SK-N-SH treated with all-trans-retinoic acid at 6 μM for 48 hours (cell line): Measurements from ENCODE around the gene STRADB.

ENCODE experiments used
- ARNTL ChIP-seq: fragments of 450-650 bp; formaldehyde crosslinking; IDR thresholded peaks from 2 replicates; pipeline ENCODE4 v1.5.0; 2020; ENCODE audit warnings: low read depth, mild to moderate bottlenecking, moderate library complexity, borderline replicate concordance
- CREB5 ChIP-seq: fragments of 250-450 bp; sonication (Bioruptor Pico); IDR thresholded peaks from 2 replicates; pipeline ENCODE4 v1.5.1; 2020; ENCODE audit warnings: low read depth, mild to moderate bottlenecking, moderate library complexity
- PATZ1 ChIP-seq: fragments of 250-450 bp; sonication (Bioruptor Pico); IDR thresholded peaks from 2 replicates; pipeline ENCODE4 v1.8.0; 2020; ENCODE audit warnings: mild to moderate bottlenecking, moderate library complexity, borderline replicate concordance
- POU6F1 ChIP-seq: fragments of 250-450 bp; sonication (Bioruptor Pico); IDR thresholded peaks from 2 replicates; pipeline ENCODE4 v1.8.0; 2021; ENCODE audit warnings: low read depth, mild to moderate bottlenecking, moderate library complexity, borderline replicate concordance
- RARB ChIP-seq: fragments of 250-450 bp; sonication (Bioruptor Pico); IDR thresholded peaks from 2 replicates; pipeline ENCODE4 v1.8.0; 2021; ENCODE audit warnings: mild to moderate bottlenecking, moderate library complexity
- SNAI2 ChIP-seq: fragments of 250-450 bp; sonication (Bioruptor Pico); IDR thresholded peaks from 2 replicates; pipeline ENCODE4 v1.5.0; 2020; ENCODE audit warnings: mild to moderate bottlenecking, moderate library complexity
- TCF4 ChIP-seq: fragments of 250-450 bp; sonication (Bioruptor Pico); IDR thresholded peaks from 2 replicates; pipeline ENCODE4 v1.8.0; 2021; ENCODE audit warnings: mild to moderate bottlenecking, moderate library complexity, borderline replicate concordance
- TOX ChIP-seq: fragments of 250-450 bp; sonication (Bioruptor Pico); IDR thresholded peaks from 2 replicates; pipeline ENCODE4 v1.8.0; 2021; ENCODE audit warnings: mild to moderate bottlenecking, moderate library complexity, borderline replicate concordance
- ZFP30 ChIP-seq: fragments of 450-650 bp; formaldehyde crosslinking; IDR thresholded peaks from 2 replicates; pipeline ENCODE4 v1.5.0; 2022; ENCODE audit warnings: mild to moderate bottlenecking, moderate library complexity
- ZNF565 ChIP-seq: fragments of 450-650 bp; formaldehyde crosslinking; conservative IDR thresholded peaks from 2 replicates; pipeline ENCODE4 v1.5.0; 2020; ENCODE audit warnings: low read depth, mild to moderate bottlenecking, moderate library complexity
- ZNF70 ChIP-seq: fragments of 450-650 bp; formaldehyde crosslinking; IDR thresholded peaks from 2 replicates; pipeline ENCODE4 v1.5.0; 2020; ENCODE audit warnings: mild to moderate bottlenecking, moderate library complexity
- ZNF8 ChIP-seq: fragments of 450-650 bp; formaldehyde crosslinking; IDR thresholded peaks from 2 replicates; pipeline ENCODE4 v1.5.0; 2020; ENCODE audit warnings: mild to moderate bottlenecking, moderate library complexity

GRCh38 chr2:201448701-201449100 lies 2.8 kb upstream of the STRADB start:
- TF ChIP-seq ZNF565 (CRISPR knock-in tag) = no peak
- TF ChIP-seq ZNF8 (CRISPR knock-in tag) = no peak
- TF ChIP-seq ZFP30 (CRISPR knock-in tag) = no peak
- no peak for TF ChIP-seq CREB5 (CRISPR knock-in tag)
- no peak for TF ChIP-seq RARB (CRISPR knock-in tag)
- TF ChIP-seq ARNTL (CRISPR knock-in tag) = no peak
- TF ChIP-seq TCF4 (CRISPR knock-in tag) = no peak
- no peak for TF ChIP-seq POU6F1 (CRISPR knock-in tag)
- no peak for TF ChIP-seq TOX (CRISPR knock-in tag)
- no peak for TF ChIP-seq ZNF70 (CRISPR knock-in tag)
- no peak for TF ChIP-seq SNAI2 (CRISPR knock-in tag)
- TF ChIP-seq PATZ1 (CRISPR knock-in tag) = no peak
